Endodermal cell (in vitro differentiated cells): ENCODE results near the gene ZSCAN5A. TPM values are rescaled to one million over a fixed set of nuclear protein-coding genes. Genes with fewer than 3 reads are reported as not detected.
"Not testable (repeated sequence)": the region's sequence is repeated elsewhere in the genome, so short reads cannot be mapped to it uniquely, and the experiment has no call there.

Source experiments
- DNase-seq: peaks from one replicate; pipeline ENCODE4 v3.0.0-alpha.2; 2017
- H3K27ac ChIP-seq: 2 replicates; pipeline ENCODE4 v1.5.1; 2013; ENCODE audit warnings: mild to moderate bottlenecking, low read depth, low read length, moderate library complexity
- H3K27me3 ChIP-seq: 2 replicates; pipeline ENCODE4 v1.6.1; 2013; ENCODE audit warnings: mild to moderate bottlenecking, low read length, moderate library complexity; ENCODE audit not compliant: insufficient read depth, control insufficient read depth, poor library complexity, severe bottlenecking
- H3K36me3 ChIP-seq: 2 replicates; pipeline ENCODE4 v1.7.0; 2013; ENCODE audit warnings: mild to moderate bottlenecking, low read length, moderate library complexity; ENCODE audit not compliant: control insufficient read depth, insufficient read depth
- H3K4me1 ChIP-seq: one replicate; pipeline ENCODE4 v1.7.0; 2013; ENCODE audit warnings: low read length; ENCODE audit not compliant: control insufficient read depth, insufficient read depth
- H3K4me3 ChIP-seq: 2 replicates; pipeline ENCODE4 v1.5.1; 2013; ENCODE audit warnings: mild to moderate bottlenecking, low read length, moderate library complexity
- H3K9ac ChIP-seq: 2 replicates; pipeline ENCODE4 v1.6.1; 2013; ENCODE audit warnings: mild to moderate bottlenecking, low read length, moderate library complexity; ENCODE audit not compliant: poor library complexity, severe bottlenecking; ENCODE audit errors: extremely low read depth
- H3K9me3 ChIP-seq: 2 replicates; pipeline ENCODE4 v1.6.1; 2013; ENCODE audit warnings: mild to moderate bottlenecking, low read length, moderate library complexity; ENCODE audit not compliant: control insufficient read depth
- H3K27ac Mint-ChIP-seq: 2 replicates; pipeline ENCODE4 v1.8.0; 2020; ENCODE audit warnings: mixed read lengths
- H3K27me3 Mint-ChIP-seq: 2 replicates; pipeline ENCODE4 v1.8.0; 2021; ENCODE audit warnings: mild to moderate bottlenecking, mixed read lengths; ENCODE audit not compliant: insufficient read depth
- H3K36me3 Mint-ChIP-seq: 2 replicates; pipeline ENCODE4 v1.8.0; 2020; ENCODE audit warnings: low read depth, mixed read lengths
- H3K4me1 Mint-ChIP-seq: 2 replicates; pipeline ENCODE4 v1.8.0; 2020; ENCODE audit warnings: mixed read lengths
- H3K4me3 Mint-ChIP-seq: 2 replicates; pipeline ENCODE4 v1.8.0; 2020; ENCODE audit warnings: mild to moderate bottlenecking, moderate library complexity, mixed read lengths
- H3K9me3 Mint-ChIP-seq: 2 replicates; pipeline ENCODE4 v1.8.0; 2020; ENCODE audit warnings: mild to moderate bottlenecking, mixed read lengths
- WGBS, 2 experiments: methylation state at CpG; one replicate each; pipeline versions ENCODE4 v1.1.5 to v1.1.7; 2013; ENCODE audit warnings: missing lambda C conversion rate in 2 of 2, mixed read lengths in 1 of 2; ENCODE audit not compliant: insufficient coverage in 1 of 2, insufficient read length in 1 of 2; 5-methylcytosine and 5-hydroxymethylcytosine counted together
- total RNA-seq, 2 donors: library from RNA; stranded (reverse); fragmentation: NEBNext Ultra II Directional in 1 of 2; extraction: Animal tissue kit (Norgen Biotek cat#: 25700) in 1 of 2; gene quantifications; 2 replicates in 1 of 2; 3 replicates in 1 of 2; pipeline ENCODE4 v1.2.1, GENCODE V29; 2021
- TF ChIP-seq, protein P1 (sequence below): fragments of 200-600 bp; sonication (generic); conservative IDR thresholded peaks from 2 replicates; pipeline ENCODE4 v1.5.0; 2021; ENCODE audit warnings: antibody characterized with exemption, mild to moderate bottlenecking

The ZSCAN5A gene
- total RNA-seq, 2 donors from 2014 or later = 11.9 to 20.8 TPM

DNA sequence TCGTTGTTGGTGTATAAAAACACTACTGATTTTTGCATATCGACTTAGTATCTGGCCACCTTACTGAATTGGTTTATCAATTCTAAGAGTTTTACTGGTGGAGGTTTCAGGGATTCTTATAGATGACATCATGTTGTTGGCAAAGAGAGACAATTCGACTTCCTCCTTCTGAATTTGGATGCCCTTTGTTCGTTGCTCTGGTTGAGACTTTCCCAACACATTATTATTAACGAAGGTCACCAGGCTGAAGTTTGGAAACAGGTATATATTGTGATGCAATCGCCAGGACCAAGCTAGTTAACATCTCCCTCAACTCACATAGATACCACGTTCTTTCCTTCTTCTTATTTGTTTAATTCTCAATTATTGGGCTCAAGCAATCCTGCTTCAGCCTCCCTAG, 115.0 kb downstream of the ZSCAN5A start:
- no peaks in the 10 kb centered on the region for H3K4me1 Mint-ChIP-seq
- H3K4me3 Mint-ChIP-seq = no peak overlapping the region
- WGBS, 2 experiments = 86 to 89% methylated on average over 2 to 7 of the region's 7 CpGs
- H3K27ac Mint-ChIP-seq = no peak overlapping the region
- Histone ChIP-seq H3K9me3 (no peaks in the 10 kb centered on the region), H3K4me1 (no peaks in the 10 kb centered on the region), H3K36me3 (no peaks in the 10 kb centered on the region), H3K4me3 (no peak overlapping the region), H3K27me3 (peaks cover 6% of the 10 kb centered on the region), H3K9ac (no peak overlapping the region), H3K27ac (no peak overlapping the region)
- H3K27me3 Mint-ChIP-seq = peaks cover 24% of the 10 kb centered on the region
- no peaks in the 10 kb centered on the region for H3K9me3 Mint-ChIP-seq
- no peak for DNase-seq
- no peaks in the 10 kb centered on the region for H3K36me3 Mint-ChIP-seq
- TF ChIP-seq, protein P1, sequence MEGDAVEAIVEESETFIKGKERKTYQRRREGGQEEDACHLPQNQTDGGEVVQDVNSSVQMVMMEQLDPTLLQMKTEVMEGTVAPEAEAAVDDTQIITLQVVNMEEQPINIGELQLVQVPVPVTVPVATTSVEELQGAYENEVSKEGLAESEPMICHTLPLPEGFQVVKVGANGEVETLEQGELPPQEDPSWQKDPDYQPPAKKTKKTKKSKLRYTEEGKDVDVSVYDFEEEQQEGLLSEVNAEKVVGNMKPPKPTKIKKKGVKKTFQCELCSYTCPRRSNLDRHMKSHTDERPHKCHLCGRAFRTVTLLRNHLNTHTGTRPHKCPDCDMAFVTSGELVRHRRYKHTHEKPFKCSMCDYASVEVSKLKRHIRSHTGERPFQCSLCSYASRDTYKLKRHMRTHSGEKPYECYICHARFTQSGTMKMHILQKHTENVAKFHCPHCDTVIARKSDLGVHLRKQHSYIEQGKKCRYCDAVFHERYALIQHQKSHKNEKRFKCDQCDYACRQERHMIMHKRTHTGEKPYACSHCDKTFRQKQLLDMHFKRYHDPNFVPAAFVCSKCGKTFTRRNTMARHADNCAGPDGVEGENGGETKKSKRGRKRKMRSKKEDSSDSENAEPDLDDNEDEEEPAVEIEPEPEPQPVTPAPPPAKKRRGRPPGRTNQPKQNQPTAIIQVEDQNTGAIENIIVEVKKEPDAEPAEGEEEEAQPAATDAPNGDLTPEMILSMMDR = no peak

DNA sequence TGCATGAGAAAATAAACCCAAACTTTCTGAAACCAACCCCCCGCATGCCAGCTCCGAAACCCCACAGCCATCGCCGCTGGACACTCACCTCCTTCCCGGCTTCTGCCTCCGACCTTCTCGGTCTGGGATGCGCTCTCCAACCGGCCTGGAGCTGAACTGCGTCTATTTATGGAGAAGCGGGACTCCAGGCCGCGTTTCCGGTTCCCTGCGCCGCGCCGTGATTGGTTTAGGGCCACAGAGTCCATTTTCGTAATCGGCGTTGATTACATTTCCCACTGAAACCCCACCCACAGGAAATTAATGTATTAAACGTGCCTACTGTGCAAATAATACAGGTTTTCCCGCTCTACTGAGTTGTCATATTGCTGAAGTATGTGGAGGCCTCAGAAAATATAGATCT, 117.0 kb downstream of the ZSCAN5A start, which contains the start of gene ZSCAN5B:
ZSCAN5B (minus strand) TSS at position 138 of the 400 bp plus-strand sequence. CDS start 4,731 bp downstream, outside the sequence.
- not testable (repeated sequence) for H3K36me3 Mint-ChIP-seq, H3K4me3 Mint-ChIP-seq, H3K4me3 ChIP-seq, H3K4me1 ChIP-seq, H3K27ac Mint-ChIP-seq, H3K9me3 ChIP-seq, H3K27ac ChIP-seq, DNase-seq, H3K9ac ChIP-seq, H3K36me3 ChIP-seq, H3K4me1 Mint-ChIP-seq, H3K9me3 Mint-ChIP-seq, H3K27me3 ChIP-seq
- H3K27me3 Mint-ChIP-seq = peaks cover 23% of the 10 kb centered on the region
- 93 to 95% methylated on average over 11 to 23 of the region's 23 CpGs for WGBS, 2 experiments

GRCh38 chr19:56193981-56194640, 120.5 kb downstream of the ZSCAN5A start:
- no peak for DNase-seq
- Histone ChIP-seq H3K36me3 (no peaks in the 10 kb centered on the region), H3K9ac (no peak overlapping the region), H3K4me3 (no peak overlapping the region), H3K27me3 (no peaks in the 10 kb centered on the region), H3K9me3 (no peaks in the 10 kb centered on the region), H3K27ac (no peak overlapping the region), H3K4me1 (no peaks in the 10 kb centered on the region)
- Mint-ChIP-seq H3K36me3 (no peaks in the 10 kb centered on the region), H3K4me3 (no peak overlapping the region), H3K27me3 (peaks cover 26% of the 10 kb centered on the region), H3K27ac (no peak overlapping the region), H3K9me3 (no peaks in the 10 kb centered on the region), H3K4me1 (peaks cover 4% of the 10 kb centered on the region)
- 82 to 100% methylated on average over 6 to 12 of the region's 12 CpGs for WGBS, 2 experiments
- TF ChIP-seq, protein P1 = no peak
